HG03103 (cell line): ENCODE data around the gene SPCS3.
"Not testable (repeated sequence)": the region's sequence is repeated elsewhere in the genome, so short reads cannot be mapped to it uniquely, and the experiment has no call there.

Experiments used
- ATAC-seq: cut with Tn5 transposase; IDR thresholded peaks from one replicate; pipeline ENCODE4 v1.9.1; 2021; ENCODE audit warnings: low read depth; ENCODE audit not compliant: unreplicated experiment

The SPCS3 gene

DNA sequence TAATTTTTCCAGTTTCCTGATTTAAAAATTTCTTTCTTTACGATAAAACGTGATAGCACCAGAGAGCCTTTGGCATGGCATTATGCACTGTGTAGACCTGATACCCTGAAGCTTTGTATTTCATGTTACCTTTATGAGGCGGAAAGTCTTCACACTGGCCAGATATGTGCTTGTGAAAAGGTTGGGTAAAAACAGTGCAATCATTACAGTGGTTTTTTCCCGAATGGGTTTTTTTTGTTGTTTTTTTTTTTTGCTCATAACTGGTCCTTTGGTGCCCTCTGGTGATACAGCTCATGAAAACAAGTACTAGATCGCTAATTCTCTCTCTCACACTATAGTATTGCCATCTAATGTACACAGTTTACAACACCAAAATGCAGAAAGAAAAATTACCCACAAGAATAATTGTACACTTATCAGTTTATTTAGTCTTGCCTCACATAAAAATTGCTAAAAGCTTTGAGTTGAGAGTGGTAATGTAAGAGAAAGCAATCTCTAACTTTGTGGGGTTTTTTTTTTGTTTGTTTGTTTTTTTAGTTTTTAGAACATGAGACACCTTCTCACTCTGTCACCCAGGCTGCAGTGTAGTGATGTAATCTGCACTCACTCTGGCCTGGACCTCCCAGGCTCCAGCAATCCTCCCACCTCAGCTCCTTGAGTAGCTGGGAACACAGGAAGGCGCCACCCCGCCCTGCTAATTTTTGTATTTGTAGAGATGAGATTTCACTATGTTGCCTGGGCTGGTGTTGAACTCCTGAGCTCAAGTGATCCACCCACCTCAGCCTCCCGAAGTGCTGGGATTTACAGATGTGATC is 21.3 kb downstream of the SPCS3 start:
- ATAC-seq: peak; percentile 59

DNA sequence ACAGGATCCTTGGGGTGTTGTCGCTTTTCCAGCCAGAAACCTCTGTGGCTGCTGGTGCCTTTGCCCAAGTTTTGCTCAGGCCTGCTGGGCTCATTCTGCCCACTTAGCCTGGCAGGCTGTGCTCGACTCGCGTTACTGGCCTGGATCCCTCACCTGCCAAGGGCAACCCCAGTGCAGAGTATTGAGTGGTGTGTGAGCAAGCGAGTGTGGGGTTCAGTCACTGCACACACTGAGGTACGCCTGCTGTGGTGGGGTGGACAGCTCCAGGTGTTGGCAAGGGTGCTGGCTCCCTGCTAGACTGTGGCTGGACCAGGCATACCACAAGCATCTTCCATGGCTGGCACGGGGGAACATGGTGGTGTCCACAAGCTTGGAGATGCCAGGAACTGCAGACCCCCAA is 22.6 kb downstream of the SPCS3 start:
- no peak for ATAC-seq

- no peak for ATAC-seq
These were observed 23.5 kb downstream of the SPCS3 start for GRCh38 chr4:176343286-176343685.

DNA sequence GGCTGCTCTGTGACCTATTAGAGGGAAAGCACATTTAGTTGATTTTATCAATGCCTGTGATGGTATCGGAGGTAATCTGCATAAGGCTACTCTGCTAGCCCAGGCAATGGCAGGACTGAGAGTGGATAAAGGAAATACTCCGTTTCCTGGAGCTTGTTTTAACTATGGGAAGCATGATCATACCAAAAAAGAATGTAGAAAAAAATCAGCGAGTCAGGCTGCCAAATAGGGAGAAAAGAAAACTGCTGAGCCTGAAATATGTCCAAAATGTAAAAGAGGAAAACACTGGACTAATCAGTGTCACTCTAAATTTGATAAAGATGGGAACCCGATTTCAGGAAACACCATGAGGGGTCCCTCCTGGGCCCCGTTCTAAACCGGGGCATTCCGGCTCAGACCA is 25.6 kb downstream of the SPCS3 start:
- not testable (repeated sequence) for ATAC-seq

- ATAC-seq: not testable (repeated sequence)
These were observed 27.1 kb downstream of the SPCS3 start for GRCh38 chr4:176346836-176347235.

- ATAC-seq: no peak
These were observed 30.9 kb downstream of the SPCS3 start for GRCh38 chr4:176350671-176351070.

- no peak for ATAC-seq
These were observed 35.1 kb downstream of the SPCS3 start for GRCh38 chr4:176354884-176355283.

DNA sequence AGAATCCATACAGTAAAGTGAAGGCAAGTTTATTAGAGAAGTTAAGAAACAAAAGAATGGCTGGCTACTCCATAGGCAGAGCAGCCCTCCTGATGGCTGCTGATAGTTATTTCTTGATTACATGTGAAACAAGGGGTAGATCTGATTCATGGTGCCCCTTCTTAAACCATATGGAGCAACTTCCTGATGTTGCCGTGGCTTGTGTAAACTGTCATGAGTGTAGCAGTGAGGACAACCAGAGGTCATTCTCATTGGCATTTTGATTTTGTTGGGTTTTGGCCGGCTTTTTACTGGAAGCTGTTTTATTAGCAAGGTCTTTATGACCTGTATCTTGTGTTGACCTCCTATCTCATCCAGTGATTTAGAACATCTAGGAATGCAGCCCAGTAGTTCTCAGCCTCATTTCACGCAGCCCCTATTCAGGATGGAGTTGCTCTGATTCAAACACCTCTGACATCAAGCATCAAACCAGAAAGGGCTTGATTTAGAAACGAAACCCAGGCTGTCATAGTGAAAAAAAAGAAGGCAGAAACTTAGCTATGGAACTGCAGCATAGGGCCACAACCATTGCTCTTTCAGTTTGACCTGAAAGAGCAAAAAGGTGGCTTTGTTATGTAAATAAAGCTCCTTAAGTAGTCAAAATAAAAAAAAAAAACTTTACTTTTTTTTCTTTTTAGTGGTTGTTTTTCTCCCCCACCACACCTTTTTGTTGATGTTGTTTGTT is 37.8 kb downstream of the SPCS3 start:
- ATAC-seq: peak; percentile 100

- ATAC-seq: no peak
These were observed 38.3 kb downstream of the SPCS3 start for GRCh38 chr4:176358083-176358469.

GRCh38 chr4:176359590-176359989 is 39.8 kb downstream of the SPCS3 start:
- ATAC-seq: no peak

DNA sequence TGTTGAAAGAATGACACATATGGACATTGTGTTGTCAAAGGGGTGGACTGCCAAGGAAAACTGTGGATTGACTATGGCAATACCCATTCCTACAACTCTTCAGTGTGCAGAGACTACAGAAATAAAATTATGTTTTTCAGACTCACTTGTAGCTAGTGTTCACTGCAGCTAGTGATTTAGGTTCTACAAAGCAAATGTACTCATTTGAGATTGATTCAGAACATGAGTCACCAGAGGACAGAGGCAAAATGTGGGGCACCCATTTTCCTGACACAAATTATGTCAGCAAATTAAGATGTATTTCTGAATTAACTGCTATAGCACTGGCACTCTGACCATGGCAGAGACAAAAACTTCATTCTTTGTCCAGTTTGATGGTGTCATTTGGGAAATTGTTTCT is 40.7 kb downstream of the SPCS3 start:
- ATAC-seq: no peak

- ATAC-seq: peak; percentile 57
These were observed 43.3 kb downstream of the SPCS3 start for GRCh38 chr4:176363072-176363471.

GRCh38 chr4:176367771-176368465 is 48.2 kb downstream of the SPCS3 start:
- ATAC-seq: no peak

DNA sequence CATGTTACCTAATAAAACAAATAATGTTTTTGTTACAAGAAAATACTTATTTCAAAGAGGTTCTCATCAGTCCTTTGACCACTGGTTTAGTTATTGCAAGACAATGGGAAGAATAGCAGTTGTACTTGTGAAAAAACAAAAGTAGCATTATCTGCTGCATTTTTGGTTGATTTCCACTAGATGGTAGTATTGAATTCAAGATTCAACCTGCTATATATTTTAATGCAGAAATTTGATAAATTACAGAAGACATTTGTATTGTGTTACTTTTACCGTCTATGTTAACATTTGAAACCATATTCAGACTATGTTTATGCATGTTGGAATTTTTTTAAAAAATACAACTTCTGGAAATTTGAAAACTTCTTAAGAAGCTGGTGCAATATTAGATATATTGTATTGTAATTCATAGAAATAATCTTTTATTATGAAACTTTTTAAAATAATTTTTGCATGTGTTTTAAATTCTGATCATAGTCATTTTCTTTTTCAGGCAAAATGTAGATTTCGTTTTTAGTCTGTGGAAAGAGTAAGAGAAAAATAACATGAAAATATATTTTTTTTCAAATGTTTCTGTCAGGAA is 56.4 kb downstream of the SPCS3 start:
- no peak for ATAC-seq

- peak; percentile 84 for ATAC-seq
These were observed 58.0 kb downstream of the SPCS3 start for GRCh38 chr4:176377780-176378179.

GRCh38 chr4:176380352-176381157 is 60.8 kb downstream of the SPCS3 start:
- ATAC-seq: no peak
